GM20000 (cell line): Measurements from ENCODE around the gene CDH23.

Experiments used
- DNase-seq: peaks from one replicate; pipeline ENCODE4 v3.0.0; 2012; ENCODE audit warnings: low spot score
- CTCF ChIP-seq: IDR thresholded peaks from 2 replicates; pipeline ENCODE4 v1.5.1; 2012; ENCODE audit warnings: mild to moderate bottlenecking, control low read depth; ENCODE audit errors: extremely low read depth, missing control alignments

CDH23 gene

DNA sequence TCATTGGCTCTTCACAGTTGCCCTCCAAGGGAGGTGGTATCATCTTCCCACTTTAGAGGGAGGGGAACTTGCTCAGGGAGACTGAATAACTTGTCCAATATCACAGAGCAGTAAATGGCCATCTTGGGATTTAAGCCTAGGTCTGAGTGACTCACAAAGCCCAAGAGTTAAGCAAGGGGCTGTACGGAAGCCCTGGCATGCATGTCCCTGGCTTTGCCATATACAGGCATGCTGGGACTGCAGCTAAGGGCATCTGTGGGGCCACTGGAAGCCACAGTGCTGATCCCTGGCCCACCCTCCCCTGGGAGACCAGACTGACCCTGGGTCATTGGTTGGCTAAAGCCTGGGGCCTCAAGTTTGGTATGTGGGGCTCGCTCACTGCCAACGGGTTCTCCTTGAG lies 373.5 kb downstream of the CDH23 start:
- no peak for DNase-seq
- TF ChIP-seq CTCF, result no peak

- no peak for DNase-seq
- TF ChIP-seq CTCF, result no peak
Observed at GRCh38 chr10:71770789-71771188, 374.1 kb downstream of the CDH23 start.

GRCh38 chr10:71771204-71771603 lies 374.5 kb downstream of the CDH23 start:
- TF ChIP-seq CTCF, result no peak
- DNase-seq, result no peak

GRCh38 chr10:71771821-71772617 lies 375.3 kb downstream of the CDH23 start:
- no peak for TF ChIP-seq CTCF
- DNase-seq, result no peak

DNA sequence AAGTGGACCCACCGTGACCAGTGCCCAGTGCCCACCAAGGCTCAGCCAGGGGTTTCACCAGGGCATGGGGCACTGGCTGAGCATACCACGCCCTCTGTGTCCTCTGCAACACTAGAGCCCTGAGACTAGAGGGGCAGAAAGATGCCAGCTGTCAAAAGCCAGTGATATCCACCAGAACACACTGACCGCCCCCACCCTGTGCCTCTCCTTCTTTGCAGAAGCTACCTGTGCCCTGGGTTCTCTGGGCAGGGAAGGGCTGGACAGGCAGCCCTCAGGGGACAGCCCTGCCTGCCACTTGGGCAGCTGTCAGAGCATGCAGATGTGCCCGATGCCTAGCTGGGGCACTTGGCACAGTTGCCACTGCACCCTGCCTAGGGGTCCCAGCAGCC lies 376.1 kb downstream of the CDH23 start:
- TF ChIP-seq CTCF, result no peak
- DNase-seq, result no peak

DNA sequence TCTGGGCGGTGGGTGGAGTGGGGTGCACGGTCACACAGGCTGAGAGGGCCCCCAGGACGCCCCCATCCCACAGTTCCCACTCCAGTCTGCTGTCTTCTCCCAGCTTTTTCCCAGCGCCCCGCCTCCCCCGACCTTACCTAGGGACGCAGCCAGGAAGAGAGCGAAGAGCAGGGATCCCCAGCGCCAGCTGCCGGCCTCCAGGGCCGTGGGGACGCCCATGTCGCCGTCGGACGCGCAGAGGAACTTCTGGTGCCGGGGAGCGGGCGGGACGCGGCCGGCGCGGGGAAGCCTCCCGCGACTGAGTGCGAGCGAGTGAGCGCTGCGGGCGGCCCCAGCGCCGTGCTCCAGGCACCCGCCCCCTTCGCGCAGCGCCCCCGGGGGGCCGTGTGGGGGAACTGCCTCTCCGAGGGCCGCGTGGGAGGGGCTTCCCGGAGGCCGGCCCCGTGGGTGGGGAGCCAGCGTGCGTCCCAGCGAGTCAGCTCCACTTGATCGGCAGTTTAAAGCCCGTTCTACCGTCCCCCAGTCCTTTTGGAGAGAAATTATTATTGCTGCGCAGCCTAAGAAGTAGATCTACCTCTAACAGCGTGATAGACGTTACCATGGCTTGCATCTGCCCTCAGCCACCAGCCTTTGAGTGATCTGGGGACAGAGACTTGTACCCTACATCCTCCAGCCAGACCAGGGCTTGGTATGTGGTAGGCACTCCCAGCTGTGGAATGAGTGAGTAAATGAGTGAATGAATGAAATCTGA lies 376.7 kb downstream of the CDH23 start, which contains the start of gene VSIR:
VSIR (minus strand) TSS at position 300 of the 751 bp plus-strand sequence; CDS start at position 219, 81 bp downstream.
- peak; percentile 93 for TF ChIP-seq CTCF
- DNase-seq, result peak; percentile 94
